Stimulated activated CD4-positive, alpha-beta T cell treated with anti-CD3 and anti-CD28 coated beads, Interleukin-12 subunit alpha, Interleukin-12 subunit beta, amount 100 ng/mL, for 48 hours (primary cell): Measurements from ENCODE around the gene ARRDC4.

ENCODE experiments used
- DNase-seq, 3 donors: peaks; one replicate each; pipeline ENCODE4 v3.0.0-alpha.2; 2020; ENCODE audit warnings: low read depth in 2 of 3, low spot score in 1 of 3

ARRDC4 gene

DNA sequence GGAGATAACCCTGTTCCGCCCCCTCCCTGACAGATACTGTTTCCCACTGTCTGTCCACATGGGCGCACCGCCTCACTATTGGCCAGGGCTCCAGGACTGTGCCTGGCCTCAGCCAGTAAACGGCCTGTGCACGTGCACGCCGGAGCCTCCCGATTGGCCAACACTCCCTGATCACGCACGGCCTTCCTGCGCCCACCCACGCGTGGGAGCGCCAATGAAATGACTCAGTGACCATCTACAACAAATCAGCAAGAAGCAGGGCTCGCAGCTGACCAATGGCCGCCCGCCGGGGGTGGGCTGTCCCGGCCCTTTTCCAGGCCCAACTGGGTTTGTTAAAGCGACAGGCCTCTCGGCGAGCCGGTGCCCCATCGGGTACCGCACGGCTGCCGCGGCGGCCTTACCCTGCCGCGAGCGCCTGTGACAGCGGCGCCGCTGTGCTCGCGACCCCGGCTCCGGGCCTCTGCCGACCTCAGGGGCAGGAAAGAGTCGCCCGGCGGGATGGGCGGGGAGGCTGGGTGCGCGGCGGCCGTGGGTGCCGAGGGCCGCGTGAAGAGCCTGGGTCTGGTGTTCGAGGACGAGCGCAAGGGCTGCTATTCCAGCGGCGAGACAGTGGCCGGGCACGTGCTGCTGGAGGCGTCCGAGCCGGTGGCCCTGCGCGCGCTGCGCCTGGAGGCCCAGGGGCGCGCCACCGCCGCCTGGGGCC lies at the start of gene ARRDC4:
Gene ARRDC4, plus strand, starts transcription at position 340 of the 703 bp plus-strand sequence. Its CDS starts 159 bp downstream, at position 499.
- peak; percentile 89 to 98 (median 91) for DNase-seq

DNA sequence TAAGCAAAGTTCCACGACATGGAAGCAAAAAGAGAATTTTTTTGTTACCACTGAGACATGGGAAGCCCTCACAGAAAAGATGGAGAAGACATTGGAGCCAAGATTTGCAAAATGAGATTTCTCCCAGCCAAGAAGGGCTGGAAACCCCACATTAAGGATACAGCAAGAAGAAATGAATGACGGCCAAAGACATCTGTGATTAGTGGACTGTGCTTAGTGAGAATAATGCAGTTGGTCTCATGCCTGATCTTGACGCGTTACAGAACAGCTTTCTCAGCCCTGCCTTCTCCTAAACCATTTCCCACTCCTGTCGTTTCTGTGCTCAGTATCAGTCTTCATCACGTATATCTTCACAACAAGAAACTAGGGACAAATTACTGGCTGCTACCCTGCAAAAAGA lies 45.8 kb upstream of the ARRDC4 start:
- DNase-seq: no peak

GRCh38 chr15:97915261-97915660 lies 45.2 kb upstream of the ARRDC4 start:
- DNase-seq: no peak

GRCh38 chr15:97921296-97921865 lies 39.1 kb upstream of the ARRDC4 start:
- no peak for DNase-seq

DNA sequence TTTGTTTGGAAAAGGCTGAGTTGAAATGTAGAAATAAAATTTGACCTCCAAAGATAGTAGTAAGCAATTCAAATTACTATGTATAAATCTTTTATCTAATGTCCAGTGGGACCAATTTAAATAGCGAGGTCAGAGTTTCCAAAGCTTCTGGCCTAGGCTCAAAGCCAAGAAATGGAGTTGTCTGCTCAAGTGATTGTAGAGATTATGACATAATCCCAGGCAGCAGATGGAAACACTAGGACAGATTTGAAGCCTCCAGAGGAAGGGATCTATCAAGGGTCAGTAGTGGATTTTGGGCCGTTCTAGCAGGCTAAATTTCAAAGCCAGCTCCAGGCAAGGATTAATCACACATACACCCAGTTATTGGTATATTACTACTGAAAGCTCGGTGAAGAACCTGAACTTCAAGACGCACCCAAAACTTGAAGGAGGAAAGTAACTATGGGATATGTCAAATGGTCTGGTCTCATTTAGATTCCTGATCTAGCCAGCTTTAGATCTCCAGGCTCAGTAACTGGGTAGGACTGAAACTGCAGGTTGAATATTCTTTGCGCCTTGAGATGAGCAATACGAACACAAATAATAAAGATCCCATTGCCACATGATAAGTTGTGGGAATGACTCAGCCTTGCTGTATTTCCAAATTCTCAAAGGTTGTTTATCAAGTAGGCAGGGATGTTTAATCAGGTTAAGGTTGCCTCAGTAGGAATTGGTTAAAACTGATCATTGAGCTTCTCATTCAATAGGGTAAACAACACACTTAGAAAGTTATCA lies 30.9 kb upstream of the ARRDC4 start:
- no peak for DNase-seq

GRCh38 chr15:97930230-97930629 lies 30.3 kb upstream of the ARRDC4 start:
- DNase-seq: no peak

- DNase-seq: no peak
These were observed 29.2 kb upstream of the ARRDC4 start for GRCh38 chr15:97931314-97931713.

- no peak for DNase-seq
These were observed 26.9 kb upstream of the ARRDC4 start for GRCh38 chr15:97933589-97933988.

DNA sequence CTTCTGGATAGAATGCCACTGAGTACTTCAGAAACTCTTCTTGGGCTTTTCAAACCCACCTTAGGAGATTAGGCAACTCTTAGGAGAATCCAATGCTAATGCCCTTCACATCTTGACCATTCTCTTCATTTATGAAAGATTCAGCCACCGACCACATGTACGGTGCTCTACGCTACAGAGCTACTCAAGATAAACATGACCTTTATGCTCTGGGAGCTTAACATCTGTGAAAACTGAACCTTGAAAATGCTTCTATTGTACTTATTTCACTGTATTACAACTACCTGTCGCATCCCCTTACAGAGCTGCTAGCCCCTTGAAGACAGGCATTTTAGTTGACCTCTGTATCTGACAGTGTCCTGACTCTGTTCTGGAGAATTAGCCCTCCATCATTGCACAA lies 19.5 kb upstream of the ARRDC4 start:
- DNase-seq: no peak

DNA sequence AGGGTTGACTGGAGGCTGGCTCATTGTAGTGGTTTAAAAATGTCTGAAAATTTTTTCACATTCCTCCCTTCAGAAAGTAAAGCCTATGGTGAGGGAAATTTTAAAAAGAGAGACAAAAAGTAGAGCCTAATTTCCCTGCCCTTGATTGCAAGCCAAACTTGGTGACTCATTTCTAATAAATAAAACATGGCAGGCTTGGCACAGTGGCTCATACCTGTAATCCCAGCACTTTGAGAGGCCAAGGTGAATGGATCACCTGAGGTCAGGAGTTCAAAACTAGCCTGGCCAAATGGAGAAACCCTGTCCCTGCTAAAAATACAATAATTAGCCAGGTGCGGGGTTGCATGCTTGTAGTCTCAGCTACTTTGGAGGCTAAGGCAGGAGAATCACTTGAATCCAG lies 18.9 kb upstream of the ARRDC4 start:
- no peak for DNase-seq

DNA sequence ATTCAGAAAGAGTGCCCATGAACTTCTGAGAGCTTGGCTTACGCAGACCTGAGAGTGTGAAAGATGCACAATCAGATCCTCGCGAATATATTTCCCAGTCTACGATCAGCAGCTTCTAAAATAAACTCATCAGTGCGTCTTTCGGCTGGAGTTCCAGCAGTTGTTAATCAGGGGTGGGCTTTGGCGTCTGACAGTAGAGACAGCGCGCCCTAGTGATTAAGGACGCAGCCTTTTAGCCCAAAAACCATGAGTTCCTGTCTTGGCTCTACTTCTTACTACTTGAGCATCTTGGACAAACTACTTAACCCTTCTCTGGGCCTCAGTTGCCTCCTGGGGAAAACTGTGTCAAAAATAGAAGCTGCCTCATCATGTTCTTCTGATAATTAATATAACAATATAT lies 15.8 kb upstream of the ARRDC4 start:
- DNase-seq: no peak

DNA sequence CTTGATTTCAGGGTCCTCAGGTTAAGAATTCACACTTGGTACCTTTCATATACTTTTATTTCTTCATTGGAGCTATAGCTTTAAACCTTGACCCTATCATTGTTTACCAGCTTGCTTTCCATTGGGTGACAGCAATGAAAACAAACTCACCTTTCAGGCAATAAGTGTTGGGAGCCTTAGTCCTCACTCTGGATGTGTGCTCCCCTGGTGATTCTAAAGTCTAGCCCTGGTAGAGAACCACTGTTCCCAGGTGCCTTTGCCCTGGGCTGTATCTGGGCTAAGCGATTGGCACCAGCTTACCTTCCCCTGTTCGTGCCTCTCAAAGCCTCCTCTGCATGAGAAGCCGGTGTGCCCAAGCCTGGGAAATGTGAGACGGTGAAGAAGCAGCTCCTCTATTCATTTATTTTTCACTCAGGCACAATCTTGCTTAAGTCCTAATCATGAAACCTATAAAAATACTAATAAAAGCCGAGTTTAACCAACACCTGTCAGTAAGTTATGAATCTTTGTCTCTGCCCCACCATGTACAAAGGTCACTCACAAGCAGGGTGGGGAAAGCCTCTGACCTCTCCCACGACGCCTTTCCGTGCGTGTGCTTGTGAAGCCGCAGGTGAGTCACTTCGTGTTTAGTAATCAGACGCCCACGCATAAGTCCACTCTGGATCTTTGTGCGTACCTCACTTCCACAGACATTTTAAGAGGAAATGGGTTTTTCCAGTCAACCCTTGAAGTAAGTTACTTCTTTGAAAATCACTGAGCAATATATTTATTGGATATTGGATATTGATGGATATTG lies 12.8 kb upstream of the ARRDC4 start:
- DNase-seq: no peak

GRCh38 chr15:97953254-97953653 lies 7.2 kb upstream of the ARRDC4 start:
- DNase-seq: no peak

GRCh38 chr15:97953748-97954147 lies 6.8 kb upstream of the ARRDC4 start:
- DNase-seq: no peak

DNA sequence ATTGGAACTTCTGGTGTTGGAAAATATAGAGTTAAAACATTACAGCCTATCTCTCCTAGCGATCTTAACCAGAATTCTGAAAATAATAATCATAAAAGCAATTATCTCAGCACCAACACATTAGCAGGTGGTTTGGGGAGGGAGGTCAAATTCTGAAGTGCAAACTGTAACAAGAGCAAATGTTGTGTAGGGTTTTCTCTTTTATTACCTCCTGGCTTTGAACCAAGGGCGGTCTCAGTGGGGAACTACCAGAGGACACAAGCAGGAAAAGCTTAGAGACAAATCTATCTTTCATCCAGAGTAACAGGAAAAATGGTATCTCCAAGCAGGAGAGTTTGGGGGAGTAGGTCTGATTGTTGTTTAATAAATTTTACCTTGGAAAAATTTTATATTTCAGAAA lies 5.5 kb upstream of the ARRDC4 start:
- DNase-seq: no peak

DNA sequence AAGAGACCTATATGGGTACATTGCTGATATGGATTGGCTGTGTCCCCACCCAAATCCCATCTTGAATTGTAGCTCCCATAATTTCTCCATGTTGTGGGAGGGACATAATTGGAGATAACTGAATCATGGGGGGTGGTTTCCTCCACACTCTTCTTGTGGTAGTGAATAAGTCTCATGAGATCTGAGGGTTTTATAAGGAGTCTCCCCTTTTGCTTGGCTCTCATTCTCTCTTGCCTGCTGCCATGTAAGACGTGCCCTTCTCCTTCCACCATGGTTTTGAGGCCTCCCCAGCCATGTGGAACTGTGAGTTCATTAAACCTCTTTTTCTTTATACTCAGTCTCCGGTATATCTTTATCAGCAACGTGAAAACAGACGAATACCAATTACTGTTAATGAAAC lies 5.0 kb upstream of the ARRDC4 start:
- DNase-seq: no peak

DNA sequence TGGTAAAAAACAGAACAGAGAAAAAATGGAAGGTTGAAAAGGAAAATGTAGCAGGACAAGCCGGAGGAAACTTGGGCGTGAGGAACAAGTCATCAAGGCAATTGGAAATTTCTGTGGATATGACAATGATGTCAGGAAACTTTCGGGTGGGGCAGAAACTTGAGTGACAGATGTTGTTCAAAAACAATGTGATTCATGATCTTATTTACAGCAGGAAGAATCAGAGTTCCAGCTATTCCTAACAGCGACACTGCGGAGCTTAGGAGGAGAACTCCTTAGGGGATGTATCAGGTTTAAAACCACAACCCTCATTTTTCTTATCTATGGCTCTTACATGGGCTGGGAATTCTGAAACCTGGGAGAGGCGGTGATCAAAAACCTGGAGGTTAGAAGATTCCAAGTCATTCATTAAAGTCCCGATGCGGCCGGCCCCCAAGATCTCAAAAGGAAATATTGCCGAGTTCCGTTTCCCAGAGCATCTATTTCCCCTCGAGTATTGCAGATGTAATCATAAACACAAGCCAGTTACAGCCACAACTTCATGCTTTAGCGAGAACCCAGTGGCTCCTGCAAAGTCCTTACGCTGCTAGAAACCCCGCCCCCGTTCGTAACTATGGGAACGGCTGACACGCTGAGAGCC lies 659 bp upstream of the ARRDC4 start:
- no peak for DNase-seq

- DNase-seq: no peak
These were observed 808 bp downstream of the ARRDC4 start for GRCh38 chr15:97961067-97961954.

- no peak for DNase-seq
These were observed 1.8 kb downstream of the ARRDC4 start for GRCh38 chr15:97962263-97962662.

- no peak for DNase-seq
These were observed 3.3 kb downstream of the ARRDC4 start for GRCh38 chr15:97963779-97964178.
